Limb (tissue), 2 donors: ENCODE results near the gene GFRA4.

ENCODE experiments used
- DNase-seq, 2 donors: peaks; one replicate each; pipeline ENCODE4 v3.0.0-alpha.2; 2016; ENCODE audit errors: extremely low spot score in 2 of 2

Gene GFRA4

GRCh38 chr20:3654326-3655130 lies 8.7 kb downstream of the GFRA4 start:
- DNase-seq, result no peak

GRCh38 chr20:3653921-3654320 lies 9.3 kb downstream of the GFRA4 start:
- DNase-seq, result no peak

- DNase-seq, result no peak
These were observed 10.3 kb downstream of the GFRA4 start for GRCh38 chr20:3652676-3653596.

- no peak for DNase-seq
These were observed 11.0 kb downstream of the GFRA4 start for GRCh38 chr20:3652221-3652620.

- DNase-seq, result no peak
These were observed 11.8 kb downstream of the GFRA4 start for GRCh38 chr20:3651204-3651962.

- no peak for DNase-seq
These were observed 14.2 kb downstream of the GFRA4 start for GRCh38 chr20:3648951-3649350.

- no peak for DNase-seq
These were observed 15.7 kb downstream of the GFRA4 start for GRCh38 chr20:3647473-3647872.

GRCh38 chr20:3646651-3647050 lies 16.5 kb downstream of the GFRA4 start:
- no peak for DNase-seq

- DNase-seq, result no peak
These were observed 17.1 kb downstream of the GFRA4 start for GRCh38 chr20:3646067-3646440.

GRCh38 chr20:3645309-3646066 lies 17.7 kb downstream of the GFRA4 start:
- DNase-seq, result no peak

- DNase-seq, result no peak
These were observed 22.9 kb downstream of the GFRA4 start for GRCh38 chr20:3640259-3640658.

- no peak for DNase-seq
These were observed 27.9 kb downstream of the GFRA4 start for GRCh38 chr20:3635346-3635745.

- no peak for DNase-seq
These were observed 29.2 kb downstream of the GFRA4 start for GRCh38 chr20:3633913-3634478.

GRCh38 chr20:3632311-3633004 lies 30.7 kb downstream of the GFRA4 start:
- no peak for DNase-seq

GRCh38 chr20:3631534-3631933 lies 31.7 kb downstream of the GFRA4 start:
- no peak for DNase-seq

- DNase-seq, result no peak
These were observed 32.8 kb downstream of the GFRA4 start for GRCh38 chr20:3630429-3630828.

GRCh38 chr20:3629893-3630292 lies 33.3 kb downstream of the GFRA4 start:
- no peak for DNase-seq

GRCh38 chr20:3628502-3629314 lies 34.5 kb downstream of the GFRA4 start:
- DNase-seq, result no peak

- no peak for DNase-seq
These were observed 35.7 kb downstream of the GFRA4 start for GRCh38 chr20:3627476-3627875.
